ENCODE data around the gene BCL2A1.
"Not testable (repeated sequence)": the region's sequence is repeated elsewhere in the genome, so short reads cannot be mapped to it uniquely, and the experiment has no call there.

Gene BCL2A1

GRCh38 chr15:79919749-79920511 lies 51.1 kb downstream of the BCL2A1 start:
- DNase-seq = no peak

- no peak for DNase-seq
Measured at GRCh38 chr15:79919090-79919748, 51.8 kb downstream of the BCL2A1 start.

GRCh38 chr15:79918278-79918677 lies 52.7 kb downstream of the BCL2A1 start:
- no peak for DNase-seq

- no peak for DNase-seq
Measured at GRCh38 chr15:79916502-79917132, 54.4 kb downstream of the BCL2A1 start.

DNA sequence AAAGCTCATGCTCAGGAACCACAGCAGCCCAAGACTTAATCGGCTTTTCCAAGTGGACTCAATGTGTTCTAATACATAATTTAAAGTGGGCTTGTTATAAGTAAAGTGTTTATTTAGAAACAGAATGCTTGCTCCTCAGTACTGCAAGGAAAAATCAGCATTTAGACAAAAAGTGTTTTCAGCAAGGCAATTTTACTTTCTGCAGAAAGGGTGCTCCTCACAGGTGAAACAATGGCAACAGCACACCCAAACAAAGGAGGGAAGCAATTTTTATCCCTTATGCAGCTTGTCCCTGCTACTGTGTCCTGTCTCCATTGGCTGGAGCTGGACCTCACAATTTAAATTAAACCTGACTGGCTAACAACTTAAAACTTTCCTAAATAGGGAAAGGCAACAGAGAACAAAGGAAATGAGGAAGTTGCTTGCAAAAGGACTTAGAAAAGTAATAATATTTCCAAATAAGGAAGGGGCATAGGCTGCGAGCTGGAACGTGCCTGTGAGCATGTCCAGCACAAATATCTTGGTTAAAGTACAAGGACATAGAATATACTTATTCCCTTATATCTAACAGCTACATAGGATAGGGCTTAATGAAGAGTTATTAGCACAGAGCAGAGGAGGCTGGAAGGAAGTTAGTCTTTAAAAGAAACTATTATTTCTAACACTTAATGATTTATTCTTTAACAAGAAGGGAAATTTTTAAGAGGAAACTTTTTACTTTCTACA lies 55.1 kb downstream of the BCL2A1 start:
- not testable (repeated sequence) for DNase-seq

DNA sequence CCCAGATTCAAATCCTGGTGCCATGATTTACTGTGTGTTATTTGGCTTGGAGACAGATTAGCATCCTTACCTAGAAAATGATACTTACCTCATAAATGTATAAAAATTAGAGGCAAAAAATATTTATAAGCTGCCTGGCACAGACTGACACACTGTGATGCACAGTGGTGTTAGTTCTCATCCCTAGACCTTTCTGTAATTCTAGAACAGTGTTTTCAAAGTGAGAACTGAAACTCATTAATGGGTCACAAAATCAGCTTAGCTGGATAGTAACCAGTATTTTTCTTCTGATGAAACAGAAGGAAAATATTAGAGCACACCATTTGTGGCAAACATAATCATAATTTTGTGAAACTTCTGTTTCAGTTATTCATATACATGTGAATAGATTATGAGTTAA lies 56.3 kb downstream of the BCL2A1 start:
- no peak for DNase-seq
